GM18951 (cell line): ENCODE results near the gene NLGN1.

Experiments
- POLR2A ChIP-seq: IDR thresholded peaks from 4 replicates; pipeline ENCODE4 v1.6.1; 2011; ENCODE audit warnings: mild to moderate bottlenecking; ENCODE audit not compliant: insufficient read length, insufficient read depth; ENCODE audit errors: extremely low read depth
- in situ Hi-C: fragments of 300-500 bp; cut with MboI; formaldehyde crosslinking; loops from one replicate; pipeline ENCODE4 v1.12.0; 2022; ENCODE audit warnings: low sequenced_read_pairs, mixed read lengths, inconsistent platforms; ENCODE audit not compliant: unreplicated experiment

NLGN1 gene

DNA sequence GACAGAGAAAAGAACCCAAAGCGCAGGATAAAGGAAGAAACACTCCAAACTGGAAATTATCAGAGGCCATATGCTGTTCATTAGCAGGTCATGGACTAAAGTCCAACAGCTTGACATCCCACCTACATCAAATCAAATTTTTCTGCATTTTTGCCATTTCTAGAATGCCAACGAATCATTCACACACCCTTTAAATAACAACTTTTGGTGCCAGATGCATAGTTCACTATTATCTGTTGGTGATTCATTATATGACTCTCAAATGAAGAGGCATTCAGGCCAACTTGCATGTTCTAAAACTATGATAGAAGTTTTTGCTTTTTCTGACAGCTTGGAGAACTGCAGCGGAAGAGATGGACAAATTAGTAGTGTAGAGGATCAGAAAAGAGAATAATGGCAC lies 931.8 kb downstream of the NLGN1 start:
- in situ Hi-C loops = no loop called here
- TF ChIP-seq POLR2A = no peak

DNA sequence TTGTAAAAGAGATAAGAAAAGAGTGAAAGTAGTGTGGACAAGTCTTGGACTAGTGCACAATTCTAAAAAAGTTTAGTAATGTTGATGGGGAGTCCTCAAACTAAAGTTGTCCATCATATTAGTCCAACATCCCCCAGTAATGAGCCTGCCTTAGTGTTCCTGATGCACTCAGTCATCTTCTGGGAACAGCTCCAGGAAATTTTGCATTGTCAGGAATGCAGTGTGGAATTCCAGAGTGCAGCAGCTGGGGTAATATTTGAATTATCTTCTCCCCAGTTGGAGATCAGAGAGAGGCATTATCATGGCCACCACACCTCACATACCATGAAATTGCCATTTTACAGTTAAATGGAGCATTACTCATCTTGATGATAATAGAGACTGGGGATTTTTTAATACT lies 932.8 kb downstream of the NLGN1 start:
- in situ Hi-C loops = no loop called here
- no peak for TF ChIP-seq POLR2A

DNA sequence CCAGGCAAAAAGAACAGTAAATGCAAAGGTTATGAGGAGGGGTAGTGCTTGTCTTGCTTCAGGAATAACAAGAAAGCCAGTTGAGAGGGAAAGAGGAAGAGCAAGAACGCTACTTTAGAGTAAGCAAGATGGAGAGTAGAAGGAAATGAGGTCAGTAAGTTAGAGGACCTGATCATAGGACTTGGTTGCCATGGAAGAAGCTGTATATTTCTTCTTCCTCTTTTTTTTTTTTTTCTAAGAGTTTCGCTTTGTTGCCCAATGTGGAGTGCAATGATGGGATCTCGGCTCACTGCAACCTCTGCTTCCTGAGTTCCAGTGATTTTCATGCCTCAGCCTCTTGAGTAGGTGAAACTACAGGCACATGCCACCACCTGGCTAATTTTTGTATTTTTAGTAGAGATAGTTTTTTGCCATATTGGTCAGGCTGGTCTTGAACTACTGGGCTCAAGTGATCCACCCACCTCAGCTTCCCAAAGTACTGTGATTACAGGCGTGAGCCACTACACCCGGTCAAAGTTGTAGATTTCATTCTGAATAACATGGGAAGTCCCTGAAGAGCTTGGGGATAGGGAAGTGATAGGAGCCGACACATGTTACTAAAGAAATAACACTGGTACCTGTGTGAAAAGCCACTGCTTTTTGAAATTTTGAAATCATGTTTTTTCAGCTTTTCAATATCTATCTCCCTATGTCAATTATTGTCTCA lies 933.7 kb downstream of the NLGN1 start:
- in situ Hi-C loops = no loop called here
- TF ChIP-seq POLR2A = no peak

DNA sequence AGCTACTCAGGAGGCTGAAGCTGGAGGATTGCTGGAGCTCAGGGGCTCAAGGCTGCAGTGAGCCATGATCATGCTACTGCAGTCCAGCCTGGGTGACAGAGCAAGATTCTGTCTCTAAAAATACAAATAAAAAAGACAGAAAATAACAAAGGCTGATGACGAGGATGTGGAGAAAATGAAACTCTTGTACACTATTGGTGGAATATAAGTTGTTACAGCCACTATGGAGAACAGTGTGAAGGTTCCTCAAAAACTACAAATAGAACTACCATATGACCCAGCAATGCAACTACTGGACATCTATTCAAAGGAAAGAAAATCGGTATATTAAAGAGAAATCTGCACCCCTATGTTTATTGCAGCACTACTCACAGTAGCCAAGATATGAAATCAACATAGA lies 934.8 kb downstream of the NLGN1 start:
- in situ Hi-C loops = no loop called here

DNA sequence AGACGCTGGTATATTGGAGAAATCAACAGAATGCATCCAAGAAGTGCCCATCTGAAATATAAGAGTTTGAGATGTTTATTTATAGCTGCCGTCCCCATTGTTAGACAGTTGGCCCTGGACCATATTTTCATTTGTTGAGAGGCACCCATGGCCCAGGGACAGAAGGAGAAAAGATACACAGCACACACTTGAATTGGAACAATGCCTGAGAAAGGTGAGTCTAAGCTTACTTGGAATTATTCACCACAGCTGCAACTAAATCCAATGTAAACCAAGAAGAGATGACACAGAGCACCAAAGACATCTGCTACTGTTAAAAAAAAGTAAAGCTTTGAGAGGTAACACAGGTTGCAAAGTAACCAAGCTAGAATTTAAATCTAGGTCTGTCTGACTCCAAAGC lies 936.1 kb downstream of the NLGN1 start:
- no peak for TF ChIP-seq POLR2A
- in situ Hi-C loops = no loop called here

More for the DNA sequence above, 934.8 kb downstream of the NLGN1 start:
- no peak for TF ChIP-seq POLR2A

DNA sequence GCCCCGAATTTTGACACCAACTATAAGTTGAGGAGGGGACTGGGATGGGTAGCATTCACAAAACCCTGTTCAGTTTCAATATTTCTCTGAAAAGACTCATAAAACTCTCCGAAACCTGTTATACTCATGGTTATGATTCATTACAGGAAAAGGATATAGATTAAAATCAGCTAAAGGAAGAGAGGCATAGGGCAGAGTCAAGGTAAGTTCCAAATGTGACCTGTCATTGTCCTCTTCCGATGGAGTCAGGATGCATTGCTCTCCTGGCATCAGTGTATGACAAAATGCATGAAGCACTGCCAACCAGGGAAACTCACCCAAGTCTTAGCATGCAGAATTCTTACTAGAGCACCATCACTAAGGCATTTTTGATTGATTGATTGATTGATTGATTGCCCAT lies 936.6 kb downstream of the NLGN1 start:
- in situ Hi-C loops = no loop called here
- TF ChIP-seq POLR2A = no peak

DNA sequence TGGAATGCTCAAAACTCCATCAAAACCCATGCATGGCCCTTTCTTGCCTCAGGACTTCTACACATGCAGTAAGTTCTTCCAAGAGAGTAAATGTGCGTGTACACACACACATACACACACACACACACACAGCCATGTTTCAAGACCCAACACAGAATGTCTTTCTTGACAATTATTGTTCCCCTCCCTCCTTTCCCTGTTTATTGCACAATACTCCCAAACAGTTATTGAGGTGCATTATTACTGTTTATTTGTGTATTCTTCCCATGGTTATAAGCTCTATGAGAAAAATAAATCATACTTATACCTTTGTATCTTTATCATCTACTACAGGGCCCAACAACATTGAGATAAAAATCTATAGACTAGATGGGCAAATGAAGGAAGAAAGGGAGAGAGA lies 937.8 kb downstream of the NLGN1 start:
- in situ Hi-C loops = no loop called here
- no peak for TF ChIP-seq POLR2A

DNA sequence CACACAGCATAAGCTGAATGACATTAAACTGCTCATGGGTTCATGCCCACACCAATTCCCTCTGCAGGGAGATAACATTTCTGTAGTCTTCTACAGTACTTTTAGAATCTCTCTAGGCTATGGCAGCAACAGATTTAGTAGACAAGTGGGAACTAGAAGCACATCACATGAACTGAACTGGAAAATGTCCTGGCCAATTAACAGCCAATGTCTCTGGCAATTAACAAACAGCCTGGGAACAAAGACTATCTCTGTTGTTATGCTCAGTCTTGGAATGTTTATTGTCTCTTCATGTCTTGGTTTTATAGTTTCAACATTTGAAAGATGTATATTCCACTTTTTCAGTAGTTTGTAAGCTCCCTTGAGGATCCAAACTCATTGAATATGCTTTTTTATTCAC lies 938.4 kb downstream of the NLGN1 start:
- TF ChIP-seq POLR2A = no peak
- in situ Hi-C loops = no loop called here
